ENCODE measurements around the gene CACNG1.

The CACNG1 gene

GRCh38 chr17:67051155-67051538 lies 6.8 kb downstream of the CACNG1 start:
- DNase-seq (ENCODE audit: low read depth in 2 of 2) = no peak

GRCh38 chr17:67051837-67052236 lies 7.5 kb downstream of the CACNG1 start:
- DNase-seq (ENCODE audit: low read depth in 2 of 2) = no peak

- DNase-seq (ENCODE audit: low read depth in 2 of 2) = no peak
Measured at GRCh38 chr17:67052720-67053437, 8.5 kb downstream of the CACNG1 start.

- DNase-seq (ENCODE audit: low read depth in 2 of 2) = no peak
Measured at GRCh38 chr17:67053438-67054000, 9.2 kb downstream of the CACNG1 start.

GRCh38 chr17:67054011-67054591 lies 9.7 kb downstream of the CACNG1 start:
- no peak for DNase-seq (ENCODE audit: low read depth in 2 of 2)

- DNase-seq (ENCODE audit: low read depth in 2 of 2) = no peak
Measured at GRCh38 chr17:67054608-67055007, 10.3 kb downstream of the CACNG1 start.

- DNase-seq (ENCODE audit: low read depth in 2 of 2) = no peak
Measured at GRCh38 chr17:67055041-67055443, 10.7 kb downstream of the CACNG1 start.

GRCh38 chr17:67055811-67056745 lies 11.7 kb downstream of the CACNG1 start:
- DNase-seq (ENCODE audit: low read depth in 2 of 2) = no peak

- no peak for DNase-seq (ENCODE audit: low read depth in 2 of 2)
Measured at GRCh38 chr17:67056746-67057490, 12.6 kb downstream of the CACNG1 start.

GRCh38 chr17:67058036-67058435 lies 13.7 kb downstream of the CACNG1 start:
- no peak for DNase-seq (ENCODE audit: low read depth in 2 of 2)

- no peak for DNase-seq (ENCODE audit: low read depth in 2 of 2)
Measured at GRCh38 chr17:67059372-67059771, 15.0 kb downstream of the CACNG1 start.

GRCh38 chr17:67063141-67063540 lies 18.8 kb downstream of the CACNG1 start:
- DNase-seq (ENCODE audit: low read depth in 2 of 2) = no peak

- no peak for DNase-seq (ENCODE audit: low read depth in 2 of 2)
Measured at GRCh38 chr17:67066717-67067116, 22.4 kb downstream of the CACNG1 start.

- no peak for DNase-seq (ENCODE audit: low read depth in 2 of 2)
Measured at GRCh38 chr17:67067571-67068482, 23.5 kb downstream of the CACNG1 start.

- no peak for DNase-seq (ENCODE audit: low read depth in 2 of 2)
Measured at GRCh38 chr17:67068999-67069398, 24.6 kb downstream of the CACNG1 start.

GRCh38 chr17:67069603-67070136 lies 25.3 kb downstream of the CACNG1 start:
- DNase-seq (ENCODE audit: low read depth in 2 of 2) = no peak

- DNase-seq (ENCODE audit: low read depth in 2 of 2) = no peak
Measured at GRCh38 chr17:67071595-67071994, 27.2 kb downstream of the CACNG1 start.

GRCh38 chr17:67072885-67073284 lies 28.5 kb downstream of the CACNG1 start:
- DNase-seq (ENCODE audit: low read depth in 2 of 2) = no peak

- no peak for DNase-seq (ENCODE audit: low read depth in 2 of 2)
Measured at GRCh38 chr17:67074781-67075180, 30.4 kb downstream of the CACNG1 start.

- no peak for DNase-seq (ENCODE audit: low read depth in 2 of 2)
Measured at GRCh38 chr17:67076290-67076689, 31.9 kb downstream of the CACNG1 start.

Measured in fibroblast of skin of left quadriceps (primary cell).